HUES6 (cell line): Measurements from ENCODE around the gene LRRC28.
"Not testable (repeated sequence)": the region's sequence is repeated elsewhere in the genome, so short reads cannot be mapped to it uniquely, and the experiment has no call there.

Source experiments
- H3K27ac ChIP-seq: 2 replicates; pipeline ENCODE4 v1.7.0; 2013; ENCODE audit warnings: low read depth, mild to moderate bottlenecking, low read length, inconsistent platforms
- H3K27me3 ChIP-seq: 2 replicates; pipeline ENCODE4 v1.6.1; 2013; ENCODE audit warnings: low read length; ENCODE audit not compliant: control insufficient read depth, insufficient read depth
- H3K36me3 ChIP-seq: 2 replicates; pipeline ENCODE4 v1.6.1; 2013; ENCODE audit warnings: low read length; ENCODE audit not compliant: control insufficient read depth, insufficient read depth
- H3K4me1 ChIP-seq: 2 replicates; pipeline ENCODE4 v1.6.1; 2013; ENCODE audit warnings: low read length; ENCODE audit not compliant: control insufficient read depth, insufficient read depth
- H3K4me3 ChIP-seq: 2 replicates; pipeline ENCODE4 v1.5.1; 2013; ENCODE audit warnings: low read depth, low read length
- H3K9ac ChIP-seq: one replicate; pipeline ENCODE4 v1.6.1; 2013; ENCODE audit warnings: mild to moderate bottlenecking, low read length
- H3K9me3 ChIP-seq: 2 replicates; pipeline ENCODE4 v1.6.1; 2013; ENCODE audit warnings: low read depth, low read length; ENCODE audit not compliant: control insufficient read depth, insufficient read depth

Gene LRRC28

DNA sequence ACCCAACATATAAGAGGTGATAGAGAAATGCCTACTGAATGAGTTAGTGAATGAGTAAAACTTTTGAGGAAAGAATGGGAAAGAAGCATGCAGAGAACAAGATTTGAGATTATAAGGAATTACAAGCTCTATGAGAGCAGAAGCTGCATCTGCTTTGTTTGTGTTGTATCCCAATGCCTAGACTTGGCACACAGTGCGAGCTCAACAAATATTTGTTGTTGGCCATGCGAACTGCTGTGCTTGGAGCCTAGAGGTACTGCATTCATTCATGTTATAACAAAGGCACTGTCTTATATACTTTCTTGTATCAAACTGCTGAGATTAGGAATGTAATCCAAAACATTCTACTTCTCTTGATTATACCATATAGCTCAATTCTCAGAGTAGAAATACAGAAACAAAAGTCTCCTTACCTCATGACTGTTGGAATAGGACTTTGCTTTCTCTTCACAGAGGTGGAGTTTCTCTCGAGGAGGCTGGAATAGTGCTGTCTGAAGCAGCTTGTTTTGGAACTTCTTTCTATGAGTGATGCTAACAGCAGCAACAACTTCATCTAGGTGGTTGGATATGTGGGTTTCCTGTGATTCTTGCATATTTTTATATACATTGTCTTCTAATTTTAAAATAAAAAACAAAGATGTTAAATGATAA, 23.0 kb upstream of the LRRC28 start:
- Histone ChIP-seq H3K27ac (no peak overlapping the region), H3K36me3 (peaks cover 24% of the 10 kb centered on the region), H3K4me3 (no peak overlapping the region), H3K9ac (no peak overlapping the region), H3K9me3 (peaks cover 3% of the 10 kb centered on the region; the same call in 1 of the 2 replicates), H3K4me1 (no peaks in the 10 kb centered on the region), H3K27me3 (no peaks in the 10 kb centered on the region)

GRCh38 chr15:99230867-99231266, 20.4 kb upstream of the LRRC28 start:
- H3K27ac ChIP-seq = no peak overlapping the region
- peaks cover 3% of the 10 kb centered on the region; the same call in 1 of the 2 replicates for H3K9me3 ChIP-seq
- H3K9ac ChIP-seq = no peak overlapping the region
- H3K36me3 ChIP-seq = peaks cover 14% of the 10 kb centered on the region
- H3K4me1 ChIP-seq = no peaks in the 10 kb centered on the region
- no peaks in the 10 kb centered on the region for H3K27me3 ChIP-seq
- H3K4me3 ChIP-seq = no peak overlapping the region

GRCh38 chr15:99232740-99233139, 18.5 kb upstream of the LRRC28 start:
- H3K36me3 ChIP-seq = peaks cover 7% of the 10 kb centered on the region
- no peak overlapping the region for H3K27ac ChIP-seq
- H3K4me3 ChIP-seq = no peak overlapping the region
- H3K9ac ChIP-seq = no peak overlapping the region
- H3K9me3 ChIP-seq = peaks cover 3% of the 10 kb centered on the region; the same call in 1 of the 2 replicates
- no peaks in the 10 kb centered on the region for H3K4me1 ChIP-seq
- no peaks in the 10 kb centered on the region for H3K27me3 ChIP-seq

- not testable (repeated sequence) for H3K27me3 ChIP-seq, H3K27ac ChIP-seq, H3K4me3 ChIP-seq, H3K9me3 ChIP-seq, H3K4me1 ChIP-seq, H3K36me3 ChIP-seq, H3K9ac ChIP-seq
Observed at GRCh38 chr15:99234160-99234559, 17.1 kb upstream of the LRRC28 start.

DNA sequence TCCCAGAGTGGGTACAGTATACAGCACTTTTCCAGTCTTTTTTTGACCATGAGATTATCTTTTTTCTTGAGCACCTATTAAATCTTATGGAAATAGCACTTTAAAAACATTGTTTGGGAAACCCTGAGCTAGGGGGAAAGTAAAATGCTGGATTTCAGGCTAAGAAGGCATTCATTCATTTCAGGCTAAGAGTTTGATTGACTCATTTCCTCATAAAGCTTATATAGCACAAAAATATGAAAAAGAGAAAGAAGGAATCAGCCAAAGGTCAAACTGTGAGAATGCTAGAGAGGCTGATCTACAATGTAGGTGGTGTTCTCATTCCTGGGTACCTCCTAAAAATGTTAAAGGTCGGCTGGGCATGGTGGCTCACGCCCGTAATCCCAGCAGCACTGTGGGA, 12.4 kb upstream of the LRRC28 start:
- Histone ChIP-seq H3K36me3 (peaks cover 2% of the 10 kb centered on the region; the same call in 1 of the 2 replicates), H3K9me3 (no peaks in the 10 kb centered on the region), H3K27ac (no peak overlapping the region), H3K27me3 (no peaks in the 10 kb centered on the region), H3K4me1 (no peaks in the 10 kb centered on the region), H3K9ac (no peak overlapping the region), H3K4me3 (no peak overlapping the region)

DNA sequence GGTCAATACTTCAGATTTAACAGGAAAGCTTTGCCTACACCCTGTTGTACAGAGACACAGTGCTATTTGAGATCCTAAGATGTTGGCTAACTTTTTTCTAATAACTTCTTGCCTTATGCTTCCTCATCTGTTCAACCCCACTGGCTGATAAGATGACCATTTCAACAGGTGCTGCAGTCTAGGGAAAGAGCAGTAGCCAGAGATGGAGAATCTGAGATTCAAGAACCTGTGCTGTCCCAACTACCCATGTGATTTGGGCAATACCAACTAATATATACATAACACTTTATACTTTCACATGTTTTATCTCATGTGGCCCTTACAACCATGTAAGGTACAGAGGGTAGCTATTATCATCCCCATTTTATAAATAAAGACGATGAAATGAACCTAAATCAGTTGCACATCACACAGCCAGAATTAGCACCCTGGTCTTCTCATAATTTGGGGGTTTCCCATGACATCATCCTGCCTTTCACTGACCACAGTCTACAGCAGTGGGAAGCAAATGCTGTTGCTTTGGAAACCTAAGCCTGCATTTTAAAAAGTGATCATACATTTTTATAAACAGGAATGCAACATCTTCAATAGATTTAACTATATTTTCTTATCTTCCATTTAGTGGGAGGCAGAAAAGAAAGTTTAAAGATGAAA, 11.6 kb upstream of the LRRC28 start:
- Histone ChIP-seq H3K9me3 (no peaks in the 10 kb centered on the region), H3K9ac (no peak overlapping the region), H3K4me3 (no peak overlapping the region), H3K27me3 (no peaks in the 10 kb centered on the region), H3K36me3 (peaks cover 2% of the 10 kb centered on the region; the same call in 1 of the 2 replicates), H3K27ac (no peak overlapping the region), H3K4me1 (no peaks in the 10 kb centered on the region)

DNA sequence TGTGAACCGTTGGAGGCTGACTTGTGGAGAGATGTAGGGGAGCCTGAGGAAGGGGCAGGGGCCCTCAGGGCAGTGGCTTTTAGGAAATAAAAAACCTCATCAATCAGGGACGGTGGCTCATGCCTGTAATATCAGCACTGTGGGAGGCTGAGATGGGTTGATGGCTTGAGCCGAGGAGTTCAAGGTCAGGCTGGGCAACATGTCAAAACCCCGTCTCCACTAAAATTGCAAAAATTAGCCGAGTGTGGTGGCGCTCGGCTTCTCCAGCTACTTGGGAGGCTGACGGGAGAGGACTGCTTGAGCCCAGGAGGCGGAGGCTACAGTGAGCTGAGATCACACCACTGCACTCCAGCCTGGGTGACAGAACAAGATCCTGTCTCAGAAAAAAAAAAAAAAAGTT, 9.5 kb upstream of the LRRC28 start:
- no peaks in the 10 kb centered on the region for H3K4me1 ChIP-seq

GRCh38 chr15:99244306-99244705, 7.0 kb upstream of the LRRC28 start:
- H3K9me3 ChIP-seq = no peaks in the 10 kb centered on the region
- no peak overlapping the region for H3K4me3 ChIP-seq
- H3K36me3 ChIP-seq = peaks cover 2% of the 10 kb centered on the region; the same call in 1 of the 2 replicates
- H3K4me1 ChIP-seq = no peaks in the 10 kb centered on the region
- H3K9ac ChIP-seq = no peak overlapping the region
- H3K27me3 ChIP-seq = no peaks in the 10 kb centered on the region
- H3K27ac ChIP-seq = no peak overlapping the region

More for the DNA sequence above, 9.5 kb upstream of the LRRC28 start:
- Histone ChIP-seq H3K36me3 (peaks cover 2% of the 10 kb centered on the region; the same call in 1 of the 2 replicates), H3K9ac (no peak overlapping the region), H3K27me3 (no peaks in the 10 kb centered on the region), H3K27ac (no peak overlapping the region), H3K9me3 (no peaks in the 10 kb centered on the region), H3K4me3 (no peak overlapping the region)

GRCh38 chr15:99247062-99247461, 4.2 kb upstream of the LRRC28 start:
- Histone ChIP-seq H3K27ac (no peak overlapping the region), H3K9ac (no peak overlapping the region), H3K36me3 (no peaks in the 10 kb centered on the region; the same call in 1 of the 2 replicates), H3K4me1 (0 out of 2 replicates have a peak, but pooled peaks cover 7% of the 10 kb centered on the region), H3K4me3 (no peak overlapping the region), H3K9me3 (no peaks in the 10 kb centered on the region), H3K27me3 (no peaks in the 10 kb centered on the region)

DNA sequence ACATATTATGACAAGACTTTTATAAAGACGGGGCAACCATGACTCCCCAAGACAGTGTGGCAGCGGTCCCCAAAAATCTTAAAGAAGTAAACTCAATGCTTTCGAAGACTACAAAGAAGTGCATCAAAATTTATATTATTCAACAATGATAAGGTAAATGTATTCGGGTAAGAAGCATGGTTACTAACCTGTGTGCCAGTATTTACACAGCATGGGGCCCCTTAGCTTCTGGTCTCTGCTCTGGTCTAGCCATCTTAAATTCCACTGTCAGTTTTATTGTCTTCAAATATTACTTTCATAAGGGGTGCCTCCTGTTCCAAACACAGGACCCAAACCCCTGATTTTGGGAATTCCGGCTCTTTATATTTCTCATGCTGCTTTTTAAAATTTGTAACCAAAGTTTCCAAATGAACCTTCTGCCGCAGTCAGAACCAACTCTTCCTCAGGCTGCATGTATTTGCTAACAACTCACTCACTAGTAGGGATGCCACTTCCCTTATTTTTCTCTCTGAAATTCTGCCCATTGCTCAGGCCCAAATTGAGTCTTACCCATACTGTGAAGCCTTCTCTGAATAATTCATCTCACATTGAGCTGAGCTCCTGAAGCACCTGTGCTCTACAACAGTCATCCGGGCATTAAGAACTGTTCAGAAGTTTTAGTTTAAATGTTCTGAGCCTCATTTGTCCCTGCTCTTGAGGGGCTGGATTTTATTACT, 3.1 kb upstream of the LRRC28 start:
- H3K9me3 ChIP-seq = no peaks in the 10 kb centered on the region
- H3K9ac ChIP-seq = no peak overlapping the region
- no peaks in the 10 kb centered on the region; the same call in 1 of the 2 replicates for H3K36me3 ChIP-seq
- H3K4me1 ChIP-seq = 0 out of 2 replicates have a peak, but pooled peaks cover 13% of the 10 kb centered on the region
- no peaks in the 10 kb centered on the region for H3K27me3 ChIP-seq
- H3K4me3 ChIP-seq = peak overlapping the region; percentile 82
- H3K27ac ChIP-seq = no peak overlapping the region
